Progenitor cell of endocrine pancreas (in vitro differentiated cells): Measurements from ENCODE around the gene KRTAP1-5. TPM values are rescaled to one million over a fixed set of nuclear protein-coding genes. Genes with fewer than 3 reads are reported as not detected.

Source experiments
- DNase-seq: peaks from one replicate; pipeline ENCODE4 v3.0.0; 2021; ENCODE audit warnings: low spot score; ENCODE audit not compliant: unreplicated experiment
- H3K27ac Mint-ChIP-seq: 2 replicates; pipeline ENCODE4 v1.8.0; 2021; ENCODE audit warnings: mild to moderate bottlenecking, moderate library complexity, mixed read lengths
- H3K27me3 Mint-ChIP-seq: 2 replicates; pipeline ENCODE4 v1.8.0; 2021; ENCODE audit warnings: mixed read lengths
- H3K36me3 Mint-ChIP-seq: 2 replicates; pipeline ENCODE4 v1.8.0; 2022; ENCODE audit warnings: mixed read lengths; ENCODE audit not compliant: insufficient read depth
- H3K4me1 Mint-ChIP-seq: 2 replicates; pipeline ENCODE4 v1.8.0; 2021; ENCODE audit warnings: low read depth, mixed read lengths
- H3K4me3 Mint-ChIP-seq: 2 replicates; pipeline ENCODE4 v1.8.0; 2021; ENCODE audit warnings: low read depth, mild to moderate bottlenecking, moderate library complexity, mixed read lengths
- H3K9me3 Mint-ChIP-seq: 2 replicates; pipeline ENCODE4 v1.8.0; 2021; ENCODE audit warnings: low read depth, mixed read lengths
- CTCF ChIP-seq: fragments of 200-600 bp; sonication (generic); IDR thresholded peaks from one replicate; pipeline ENCODE4 v1.5.0; 2021; ENCODE audit warnings: antibody characterized with exemption, mild to moderate bottlenecking; ENCODE audit not compliant: unreplicated experiment
- long read RNA-seq: library from polyadenylated mRNA; unstranded; transcript quantifications from one replicate; pipeline ENCODE4 v2.0.0, GENCODE V29; 2020
- total RNA-seq: library from RNA; stranded (reverse); gene quantifications from 2 replicates; pipeline ENCODE4 v1.2.1, GENCODE V29; 2021

The KRTAP1-5 gene
- total RNA-seq: not detected in 2 replicates
- long read RNA-seq: 0 reads

GRCh38 chr17:41026715-41027471 lies at the start of gene KRTAP1-5:
Gene KRTAP1-5 (minus strand): TSS chr17:41027208. CDS start chr17:41027155, 53 bp downstream.
- no peak for TF ChIP-seq CTCF
- no peaks in the 10 kb centered on the region for H3K4me1 Mint-ChIP-seq
- no peak within 1 kb of the TSS for H3K4me3 Mint-ChIP-seq
- DNase-seq: no peak
- no peaks in the 10 kb centered on the region for H3K9me3 Mint-ChIP-seq
- H3K27me3 Mint-ChIP-seq: peaks cover 5% of the 10 kb centered on the region
- H3K27ac Mint-ChIP-seq: no peak within 1 kb of the TSS
- no peaks in the 10 kb centered on the region for H3K36me3 Mint-ChIP-seq

GRCh38 chr17:41076788-41077187 lies 49.8 kb upstream of the KRTAP1-5 start:
- Mint-ChIP-seq H3K27ac (no peak overlapping the region), H3K27me3 (peaks cover 9% of the 10 kb centered on the region), H3K9me3 (no peaks in the 10 kb centered on the region), H3K4me1 (no peaks in the 10 kb centered on the region), H3K36me3 (no peaks in the 10 kb centered on the region), H3K4me3 (no peak overlapping the region)
- no peak for TF ChIP-seq CTCF
- DNase-seq: no peak

GRCh38 chr17:41073676-41074075 lies 46.7 kb upstream of the KRTAP1-5 start:
- H3K36me3 Mint-ChIP-seq: no peaks in the 10 kb centered on the region
- no peaks in the 10 kb centered on the region for H3K9me3 Mint-ChIP-seq
- H3K27ac Mint-ChIP-seq: no peak overlapping the region
- peaks cover 9% of the 10 kb centered on the region for H3K27me3 Mint-ChIP-seq
- no peaks in the 10 kb centered on the region for H3K4me1 Mint-ChIP-seq
- H3K4me3 Mint-ChIP-seq: no peak overlapping the region
- no peak for DNase-seq
- no peak for TF ChIP-seq CTCF

- Mint-ChIP-seq H3K36me3 (no peaks in the 10 kb centered on the region), H3K9me3 (no peaks in the 10 kb centered on the region)
Measured at GRCh38 chr17:41071606-41072360, 44.8 kb upstream of the KRTAP1-5 start.

More at GRCh38 chr17:41071606-41072360, 44.8 kb upstream of the KRTAP1-5 start:
- Mint-ChIP-seq H3K27me3 (peaks cover 9% of the 10 kb centered on the region), H3K27ac (peak overlapping the region; percentile 7), H3K4me1 (no peaks in the 10 kb centered on the region), H3K4me3 (no peak overlapping the region)
- no peak for DNase-seq
- TF ChIP-seq CTCF: no peak
